HG03159 (cell line): ENCODE measurements around the gene METAP1D.
A peak's percentile ranks its signal among the peaks of the same experiment; 100 is the strongest.
"Not testable (repeated sequence)": the region's sequence is repeated elsewhere in the genome, so short reads cannot be mapped to it uniquely, and the experiment has no call there.

Experiments used
- ATAC-seq: cut with Tn5 transposase; IDR thresholded peaks from one replicate; pipeline ENCODE4 v1.9.1; 2021; ENCODE audit warnings: mild to moderate bottlenecking, moderate library complexity; ENCODE audit not compliant: unreplicated experiment

Gene METAP1D

DNA sequence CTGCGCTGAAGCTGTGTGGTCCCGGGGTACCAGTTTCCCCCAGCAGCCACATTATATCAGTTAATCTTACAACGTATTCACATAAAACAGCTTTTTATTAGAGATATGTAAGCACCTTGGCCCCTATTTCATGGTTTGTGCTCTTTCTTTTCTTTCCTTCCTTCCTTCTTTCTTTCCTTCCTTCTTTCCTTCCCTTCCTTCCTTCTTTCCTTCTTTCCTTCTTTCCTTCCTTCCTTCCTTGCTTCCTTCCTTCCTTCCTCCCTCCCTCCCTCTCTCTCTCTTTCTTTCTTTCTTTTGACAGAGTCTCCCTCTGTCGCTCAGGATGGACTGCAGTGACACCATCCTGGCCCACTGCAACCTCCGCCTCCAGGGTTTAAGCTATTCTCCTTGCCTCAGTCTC is 3.7 kb upstream of the METAP1D start:
- ATAC-seq = no peak

DNA sequence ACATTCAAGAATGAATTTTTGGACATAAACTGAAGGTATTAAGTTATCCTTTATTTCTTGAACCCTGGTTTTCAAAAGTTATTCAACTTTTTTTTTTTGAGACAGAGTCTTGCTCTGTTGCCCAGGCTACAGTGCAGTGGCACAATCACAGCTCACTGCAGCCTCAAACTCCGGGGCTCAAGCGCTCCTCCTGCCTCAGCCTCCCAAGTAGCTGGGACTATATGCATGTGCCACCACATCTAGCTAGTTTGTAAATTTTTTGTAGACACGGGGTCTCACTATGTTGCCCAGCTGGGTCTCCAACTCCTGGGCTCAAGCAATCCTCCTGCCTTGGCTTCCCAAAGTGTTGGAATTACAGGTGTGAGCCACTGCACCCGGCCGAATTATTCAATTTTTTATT is 2.7 kb upstream of the METAP1D start:
- not testable (repeated sequence) for ATAC-seq

DNA sequence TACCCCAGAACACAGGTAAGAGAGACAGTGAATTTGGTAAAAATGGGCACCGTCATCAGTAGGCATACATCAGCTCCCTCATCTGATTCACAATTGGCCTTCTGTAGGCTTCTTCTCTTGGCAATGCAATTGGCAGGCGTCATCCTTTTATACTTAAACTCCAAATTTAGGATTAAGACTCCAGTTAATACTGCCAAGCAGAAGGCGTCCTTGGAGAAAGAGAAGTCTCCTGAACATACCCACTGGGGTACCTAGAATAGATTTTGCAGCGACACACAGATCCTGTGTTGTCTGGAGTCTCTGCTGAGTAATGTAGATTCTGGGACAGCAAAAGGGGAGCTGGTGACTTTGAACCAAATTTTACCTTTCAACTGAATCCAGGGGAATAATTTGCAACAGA is 592 bp upstream of the METAP1D start:
- no peak for ATAC-seq

DNA sequence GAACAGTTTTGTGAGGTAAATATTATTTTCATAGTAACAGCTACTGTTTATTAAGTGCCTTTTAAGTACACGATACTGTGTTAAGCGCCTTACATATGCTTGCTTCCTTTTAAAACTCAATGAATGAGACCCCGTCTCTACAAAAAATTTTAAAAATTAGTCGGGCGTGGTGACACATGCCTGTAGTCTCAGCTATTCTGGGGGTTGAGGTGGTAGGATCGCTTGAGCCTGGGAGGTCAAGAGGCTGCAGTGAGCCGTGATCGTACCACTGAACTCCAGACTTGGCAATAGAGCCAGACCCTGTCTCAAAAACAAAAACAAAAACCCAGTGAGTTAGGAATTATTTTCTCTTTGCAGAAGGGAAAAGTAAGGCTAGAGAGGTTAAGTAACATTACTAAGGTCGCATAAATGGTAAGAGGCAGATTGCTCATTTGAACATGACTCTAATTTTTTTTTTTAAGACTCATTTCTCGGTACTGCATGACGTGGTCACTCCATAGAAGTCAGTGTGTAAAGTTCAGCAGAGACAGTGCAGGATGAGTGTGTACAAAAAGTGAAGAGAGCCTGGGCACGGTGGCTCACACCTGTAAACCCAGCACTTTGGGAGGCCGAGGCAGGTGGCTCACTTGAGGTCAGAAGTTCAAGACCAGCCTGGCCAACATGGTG is 1.1 kb downstream of the METAP1D start:
- ATAC-seq = no peak

DNA sequence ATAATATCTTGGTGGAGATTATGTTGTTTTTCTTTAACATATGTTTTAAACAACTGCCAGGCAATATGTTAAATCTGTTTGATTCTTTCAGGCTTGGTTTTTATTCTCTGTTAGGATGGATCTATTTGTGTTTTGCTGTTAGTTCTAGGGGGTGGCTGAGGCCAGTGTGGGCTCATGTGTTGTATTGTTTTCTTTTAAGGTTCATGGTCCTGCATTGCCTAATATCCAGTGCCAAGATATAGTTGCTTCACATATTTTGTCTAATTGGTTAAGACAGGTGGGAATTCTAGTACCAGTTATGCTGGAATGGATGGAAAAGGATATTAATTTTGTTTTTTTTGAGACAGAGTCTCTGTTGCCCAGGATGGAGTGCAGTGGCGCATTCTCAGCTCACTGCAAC is 7.6 kb downstream of the METAP1D start:
- ATAC-seq = no peak

DNA sequence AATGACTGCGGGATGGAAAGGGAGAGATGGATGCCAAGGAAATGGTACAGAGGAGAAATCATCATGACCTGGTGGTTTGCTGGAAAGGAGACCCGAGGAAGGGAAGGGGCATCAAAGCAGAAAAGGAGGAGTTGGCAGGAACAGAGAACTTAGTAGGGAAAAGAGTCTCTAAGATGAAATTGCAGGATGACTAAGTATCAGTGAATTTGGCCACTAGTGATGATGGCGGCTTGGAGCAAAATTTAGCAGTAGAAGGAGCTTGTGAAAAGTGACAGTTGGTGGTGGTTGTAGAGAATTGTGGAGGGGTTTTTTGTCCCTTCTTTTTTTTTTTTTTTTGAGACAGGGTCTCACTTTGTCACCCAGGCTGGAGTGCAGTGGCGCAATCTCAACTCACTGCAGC is 10.1 kb downstream of the METAP1D start:
- ATAC-seq = no peak

DNA sequence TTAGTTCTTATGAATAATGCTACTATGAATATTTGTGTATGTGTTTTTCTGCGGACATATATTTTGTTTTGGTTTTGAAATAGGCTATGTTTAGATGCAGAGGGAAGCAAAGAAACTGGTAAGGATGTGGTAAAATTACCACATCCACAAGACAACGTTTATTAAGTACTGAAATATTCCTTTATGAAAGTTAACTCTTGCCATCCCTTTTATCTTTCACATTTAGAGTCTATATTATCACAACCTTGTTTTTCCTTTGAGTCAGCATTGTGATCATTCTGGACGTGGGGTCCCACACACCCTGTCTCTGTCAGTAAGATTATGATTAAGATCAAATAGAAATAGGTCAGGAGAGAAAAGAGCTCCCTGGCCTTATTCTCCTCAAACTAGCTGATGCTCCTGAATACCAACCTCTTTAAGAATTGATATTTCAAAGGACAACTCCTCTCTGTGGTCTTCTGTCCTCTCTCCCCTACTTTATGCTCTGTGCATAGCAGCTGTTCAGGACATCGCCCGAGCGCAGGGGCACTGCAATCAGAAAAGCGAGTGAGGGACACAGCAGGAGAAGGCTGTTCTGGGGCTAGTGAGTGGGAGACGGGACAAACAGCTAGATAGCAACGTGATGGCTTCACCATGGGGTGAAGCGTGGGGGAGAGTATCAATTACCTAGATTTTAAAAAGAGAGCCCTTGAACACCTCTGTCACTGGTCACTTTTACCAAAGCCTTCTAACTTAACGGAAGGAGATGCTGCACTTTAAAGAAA is 12.2 kb downstream of the METAP1D start:
- ATAC-seq = no peak

DNA sequence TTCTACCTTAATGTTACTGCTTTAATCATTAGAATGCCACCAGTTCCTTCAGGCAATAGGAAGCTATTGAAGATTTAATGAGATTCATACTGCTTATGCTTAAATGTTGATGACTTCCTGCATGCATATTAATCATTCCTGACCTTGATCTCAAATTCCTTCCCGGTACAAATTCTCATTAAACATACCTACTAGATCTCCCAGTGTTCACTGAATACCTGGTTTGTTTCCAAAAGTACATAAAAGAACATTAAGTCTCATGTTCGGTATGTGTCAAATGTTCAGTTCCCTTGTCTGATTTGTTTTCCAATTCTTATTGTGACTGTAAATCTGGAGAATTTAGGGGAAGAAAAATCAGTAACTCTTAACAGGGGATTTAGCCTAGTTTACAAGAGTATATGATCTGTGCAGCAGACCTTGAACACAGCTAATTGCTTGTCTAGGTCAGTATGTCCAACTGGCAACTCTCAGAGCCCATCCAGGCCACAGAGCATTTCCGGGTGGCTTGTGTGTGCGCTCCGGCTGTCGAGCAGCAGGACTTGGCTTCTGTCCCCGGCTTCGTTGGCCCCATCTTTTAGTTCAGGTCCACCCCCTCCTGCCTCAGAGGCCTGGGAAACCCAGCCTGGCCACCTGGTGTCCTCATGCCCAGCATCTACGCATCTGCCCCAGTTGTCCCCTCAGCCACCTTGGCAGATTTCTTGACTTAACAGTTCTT is 13.1 kb downstream of the METAP1D start:
- no peak for ATAC-seq

DNA sequence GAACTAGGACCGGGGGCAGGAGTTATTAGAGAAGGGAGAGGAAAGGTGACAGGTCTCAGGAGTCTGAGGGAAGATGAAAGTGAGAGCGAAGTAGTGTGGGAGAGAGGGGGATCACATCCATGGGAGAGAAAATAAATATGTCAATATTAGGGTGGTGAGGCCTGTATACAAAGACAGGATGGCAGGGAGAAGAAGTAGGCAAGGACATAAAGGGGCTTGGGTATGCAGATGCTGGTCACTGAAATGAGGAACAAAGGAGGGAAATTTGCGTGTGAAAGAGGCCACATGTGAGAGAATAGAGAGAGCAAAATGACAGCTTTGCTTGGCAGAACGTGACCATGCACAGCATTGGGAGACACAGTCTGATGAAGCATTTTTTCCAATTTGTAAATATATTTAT is 13.6 kb downstream of the METAP1D start:
- peak; percentile 82 for ATAC-seq

DNA sequence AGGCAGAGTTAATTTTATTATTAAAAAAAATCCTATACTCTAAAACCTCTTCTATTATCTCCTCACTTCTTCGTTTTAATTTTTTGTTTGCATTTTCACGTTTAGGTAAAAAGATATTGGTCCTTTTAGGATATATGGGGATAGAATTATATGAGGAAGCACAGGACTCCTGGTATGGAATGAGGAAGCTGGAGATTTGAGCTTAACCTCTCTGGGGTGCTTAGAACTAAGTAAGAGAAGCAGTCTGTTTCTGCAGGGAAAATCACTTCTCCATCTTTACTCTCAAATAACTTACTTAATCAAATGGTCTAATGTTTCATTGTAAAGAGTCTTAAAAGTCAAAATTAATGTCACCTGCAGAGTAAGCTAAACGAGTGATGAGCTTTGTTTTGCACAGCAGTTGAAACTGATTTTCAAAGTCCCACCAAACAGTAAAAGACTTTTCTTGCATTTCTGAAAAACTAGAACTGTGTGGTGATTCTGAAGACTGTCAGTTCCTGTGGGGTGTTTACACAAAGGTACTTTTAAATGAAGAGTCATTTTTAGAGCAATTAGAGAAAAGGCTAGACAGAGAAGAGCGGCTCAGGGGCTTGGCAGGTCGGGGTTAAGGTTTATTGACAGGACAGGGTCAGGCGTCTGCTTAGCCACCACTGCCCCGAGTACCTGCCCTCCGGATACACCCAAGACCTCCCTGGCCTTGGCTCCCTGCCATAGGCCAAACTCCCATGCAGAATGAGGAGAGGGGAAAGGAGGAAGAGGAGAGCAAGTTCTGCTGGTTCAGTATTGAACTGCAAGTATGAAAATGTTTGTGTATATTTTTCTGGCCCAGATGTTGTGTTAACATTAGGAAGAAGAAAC is 21.6 kb downstream of the METAP1D start:
- ATAC-seq = no peak

DNA sequence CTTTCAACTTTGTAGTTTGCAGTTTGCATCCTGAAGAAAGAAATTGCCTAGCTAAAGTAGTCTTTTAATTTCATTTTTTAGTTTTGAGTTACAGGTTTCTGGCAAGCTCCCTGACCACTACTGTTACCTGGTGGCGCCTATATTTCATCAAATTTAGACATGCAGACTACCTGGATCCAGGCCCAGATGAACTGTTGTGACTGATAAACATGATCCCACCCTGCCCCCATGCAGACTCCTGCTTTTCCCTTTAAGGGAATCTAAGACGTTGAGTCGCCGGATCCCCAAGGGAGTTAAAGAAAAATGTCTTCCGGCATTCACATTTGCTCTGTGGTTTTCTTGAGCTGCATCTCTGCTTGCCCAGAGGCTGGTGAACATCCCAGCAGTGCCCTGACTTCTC is 22.2 kb downstream of the METAP1D start:
- ATAC-seq = no peak

DNA sequence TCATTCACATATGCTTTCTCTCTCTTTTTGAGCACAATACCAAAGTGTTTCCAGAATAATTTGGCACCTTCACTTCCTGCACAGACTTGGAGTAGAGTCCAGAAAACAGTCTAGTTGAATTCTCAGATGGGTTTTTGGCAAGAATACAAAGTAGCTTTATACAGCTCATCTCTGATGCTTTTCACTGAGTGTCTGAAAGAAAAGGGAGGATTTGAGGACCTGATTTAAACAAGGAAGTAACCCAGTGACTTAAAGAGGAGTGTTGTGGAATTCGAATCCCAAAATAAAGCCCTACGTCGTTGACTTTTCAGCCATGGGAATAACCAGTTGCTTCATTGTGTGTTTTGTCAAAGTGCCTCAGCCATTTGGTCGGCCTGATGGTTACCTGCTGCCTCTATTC is 31.8 kb downstream of the METAP1D start:
- no peak for ATAC-seq

DNA sequence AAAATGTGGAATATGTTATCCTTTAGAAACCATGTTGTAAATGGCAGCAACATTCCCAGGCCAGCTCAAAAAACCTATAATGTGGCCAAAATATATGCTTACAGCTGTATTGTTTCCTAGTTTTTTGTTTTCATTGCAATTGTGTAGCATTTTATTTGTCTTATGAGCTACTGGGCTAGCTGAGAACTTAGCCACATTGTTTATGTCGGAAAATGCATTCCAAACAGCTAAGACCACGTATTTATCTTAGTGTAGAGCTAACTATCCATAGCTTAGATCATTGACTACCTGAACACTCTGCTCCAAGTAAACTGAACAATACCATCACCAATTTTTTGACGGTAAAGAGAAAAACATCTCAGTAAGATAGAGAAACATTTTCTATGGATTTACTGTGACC is 38.4 kb downstream of the METAP1D start:
- ATAC-seq = no peak

DNA sequence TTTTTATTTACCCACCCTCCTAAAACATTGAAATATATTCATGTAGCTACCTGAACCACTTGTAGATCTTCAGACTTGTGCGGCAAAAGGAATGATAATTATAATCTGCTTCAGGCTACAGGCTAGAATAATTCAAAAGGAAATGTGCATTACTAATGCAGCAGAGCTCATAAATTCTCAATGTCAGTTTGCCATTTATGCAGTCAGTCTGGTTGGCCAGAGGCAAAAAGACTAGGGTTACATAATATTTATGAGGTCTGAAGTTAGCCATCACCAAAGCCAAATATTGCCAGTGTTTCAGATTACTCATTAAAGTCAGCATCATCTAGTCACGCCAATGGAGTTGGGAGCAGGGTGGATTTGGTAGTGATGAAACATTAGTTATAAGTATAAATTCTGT is 38.9 kb downstream of the METAP1D start:
- ATAC-seq = no peak

DNA sequence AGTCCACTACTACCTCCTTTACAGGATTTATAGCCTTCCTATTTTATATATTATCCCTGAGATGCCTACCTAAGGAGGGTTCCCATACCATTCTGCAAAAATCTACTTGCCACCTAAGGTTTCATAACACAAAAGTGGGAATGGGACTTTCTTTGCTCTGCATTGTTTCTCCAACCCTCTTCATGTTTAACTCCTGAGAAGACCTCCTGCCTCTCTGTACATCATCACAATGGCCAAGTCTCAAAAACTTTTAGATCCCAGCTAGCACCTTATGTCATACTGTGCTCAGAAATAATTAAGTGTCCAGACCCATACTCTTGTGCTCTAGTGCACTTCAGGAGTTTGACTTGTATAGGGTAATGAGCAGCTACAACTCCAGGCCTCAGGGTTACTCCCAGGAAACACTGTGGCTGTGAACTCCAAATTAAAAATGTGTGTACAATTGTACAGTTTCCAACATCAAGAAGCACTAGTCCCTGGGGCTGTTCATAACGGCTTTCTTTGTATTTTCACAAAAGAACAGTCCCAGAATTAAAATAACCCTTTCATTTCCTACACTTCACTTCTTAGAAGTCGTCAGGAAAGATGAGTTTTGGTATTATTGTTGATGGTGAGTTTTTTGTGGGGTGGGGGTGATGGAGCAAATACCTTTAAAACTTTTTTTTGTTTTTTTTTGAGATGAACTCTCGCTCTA is 39.4 kb downstream of the METAP1D start:
- ATAC-seq = no peak

DNA sequence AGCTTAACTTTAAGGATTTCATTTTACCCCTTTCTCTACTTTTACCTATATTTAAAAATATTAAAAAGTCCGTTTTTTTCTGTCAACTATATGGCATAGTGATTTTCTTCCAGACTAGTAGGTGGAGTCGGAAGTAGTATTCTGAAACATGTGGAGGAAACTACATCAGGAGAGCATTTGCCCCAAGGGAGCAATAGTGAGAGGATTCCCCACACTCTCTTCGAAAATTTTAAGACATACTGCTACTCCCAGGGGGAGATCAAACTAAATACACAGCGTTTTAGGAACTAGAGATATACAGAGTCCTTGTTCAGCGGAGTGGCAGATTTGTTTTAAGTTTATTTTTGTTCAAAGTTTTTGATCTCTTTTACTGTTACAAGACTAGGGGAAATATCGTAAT is 40.6 kb downstream of the METAP1D start:
- no peak for ATAC-seq

DNA sequence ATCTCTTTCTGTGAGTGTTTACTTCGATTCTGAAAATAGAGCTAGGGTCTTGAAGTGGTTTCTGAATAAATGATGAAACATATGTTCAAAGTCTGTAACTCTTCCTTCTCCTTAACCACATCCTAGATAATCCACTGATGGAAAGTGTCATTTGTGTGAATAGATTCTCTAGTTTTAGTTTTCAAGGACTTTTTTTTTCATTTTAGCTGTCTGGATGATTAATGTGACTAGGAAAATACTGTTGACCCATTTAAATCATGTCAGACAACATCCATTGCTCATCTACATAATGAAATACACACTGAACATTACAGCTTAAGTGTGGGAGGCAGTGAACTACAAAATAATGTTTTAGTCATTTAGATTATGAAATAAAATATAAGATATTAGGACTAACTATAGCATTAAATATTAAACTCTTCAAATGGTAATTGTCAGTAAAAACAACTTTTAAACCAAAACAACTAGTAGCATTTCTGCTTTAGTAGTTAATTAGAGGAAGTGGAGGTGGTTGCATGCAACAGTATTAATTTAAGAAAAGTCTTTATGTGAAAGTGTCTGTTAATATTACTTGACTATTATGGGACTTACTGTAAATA is 46.4 kb downstream of the METAP1D start:
- ATAC-seq = no peak

DNA sequence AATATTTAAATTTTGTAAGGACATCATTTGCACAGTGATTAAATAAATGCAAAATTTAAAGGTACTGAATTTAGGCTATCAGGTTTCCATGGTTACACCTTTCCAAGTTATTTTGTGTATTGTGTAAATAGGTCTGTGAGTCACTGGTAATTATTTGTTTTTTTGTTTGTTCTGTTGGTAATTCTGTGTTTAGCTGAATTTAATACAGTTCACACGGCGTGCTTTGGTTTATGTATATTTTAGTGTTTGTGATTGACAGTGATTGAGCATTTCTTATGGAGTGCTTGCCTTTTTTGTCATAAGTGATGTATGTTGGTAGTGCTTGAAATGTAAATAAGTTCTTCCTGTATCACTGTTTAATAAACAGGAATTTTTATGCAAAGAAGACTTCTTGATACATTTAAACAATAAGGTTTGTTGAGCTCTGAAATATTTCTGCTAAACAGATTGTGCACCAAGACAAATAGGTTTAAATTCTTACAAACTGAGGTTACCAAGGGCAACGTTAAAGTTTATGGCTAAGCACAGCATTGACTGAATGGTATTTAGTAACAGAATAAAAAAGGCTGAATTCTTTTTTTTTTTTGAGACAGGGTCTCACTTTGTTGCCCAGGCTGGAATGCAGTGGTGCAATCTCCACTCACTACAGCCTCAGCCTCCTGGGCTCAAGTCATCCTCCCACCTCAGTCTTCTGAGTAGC is 47.3 kb downstream of the METAP1D start:
- ATAC-seq = no peak
